ENCODE data around the gene FBXW5.

FBXW5 gene

GRCh38 chr9:136942881-136943230 lies 1.7 kb downstream of the FBXW5 start:
- H3K27ac ChIP-seq = peak overlapping the region; percentile 89
- ChIA-PET CTCF (interaction anchor here (0.6 to 5.9 kb wide), 4 partner anchors 77 to 94 kb away, joined by 3 to 97 read pairs (median 3); no protein-coding TSS in a partner anchor), POLR2A (ENCODE audit: low non-redundant PET) (interaction anchor here (0.7 kb wide), 1 partner anchor 12 kb away, joined by 6 read pairs; no protein-coding TSS in a partner anchor)
- no peak for DNase-seq (ENCODE audit: low spot score)
- TF ChIP-seq CTCF (conservative IDR thresholded peaks at IDR 0.05; ENCODE audit: low read depth) = no peak

- TF ChIP-seq CTCF (conservative IDR thresholded peaks at IDR 0.05; ENCODE audit: low read depth) = no peak
- CTCF ChIA-PET = interaction anchor here (0.6 to 1.0 kb wide), 4 partner anchors 34 to 87 kb away, joined by 3 to 6 read pairs (median 3); no protein-coding TSS in a partner anchor
- H3K27ac ChIP-seq = peak overlapping the region; percentile 89
- DNase-seq (ENCODE audit: low spot score) = no peak
- POLR2A ChIA-PET (ENCODE audit: low non-redundant PET) = no interaction called here
Observed at GRCh38 chr9:136942112-136942880, 2.2 kb downstream of the FBXW5 start.

- ChIA-PET POLR2A (ENCODE audit: low non-redundant PET) (no interaction called here), CTCF (interaction anchor here (0.7 to 1.0 kb wide), 2 partner anchors 33 to 88 kb away, joined by 3 to 6 read pairs; no protein-coding TSS in a partner anchor)
- peak overlapping the region; percentile 89; the same call in 1 of the 2 replicates for H3K27ac ChIP-seq
- no peak for TF ChIP-seq CTCF (conservative IDR thresholded peaks at IDR 0.05; ENCODE audit: low read depth)
- no peak for DNase-seq (ENCODE audit: low spot score)
Observed at GRCh38 chr9:136941231-136942111, 3.1 kb downstream of the FBXW5 start.

- no peak for DNase-seq (ENCODE audit: low spot score)
- CTCF ChIA-PET = no interaction called here
- TF ChIP-seq CTCF (conservative IDR thresholded peaks at IDR 0.05; ENCODE audit: low read depth) = no peak
- peak overlapping the region; percentile 89 for H3K27ac ChIP-seq
- POLR2A ChIA-PET (ENCODE audit: low non-redundant PET) = no interaction called here
Observed at GRCh38 chr9:136940526-136941230, 3.9 kb downstream of the FBXW5 start.

- H3K27ac ChIP-seq = peak overlapping the region; percentile 89
- CTCF ChIA-PET = interaction anchor here (1.2 kb wide), 1 partner anchor 8 kb away, joined by 3 read pairs; no protein-coding TSS in a partner anchor
- TF ChIP-seq CTCF (conservative IDR thresholded peaks at IDR 0.05; ENCODE audit: low read depth) = no peak
- no peak for DNase-seq (ENCODE audit: low spot score)
- POLR2A ChIA-PET (ENCODE audit: low non-redundant PET) = no interaction called here
Observed at GRCh38 chr9:136939996-136940525, 4.5 kb downstream of the FBXW5 start.
